ENCODE data around the gene RAB28.
"Not testable (repeated sequence)": the region's sequence is repeated elsewhere in the genome, so short reads cannot be mapped to it uniquely, and the experiment has no call there.

Gene RAB28

GRCh38 chr4:13455411-13455810, 28.7 kb downstream of the RAB28 start:
- intact Hi-C loops (cut with DNase I), result no loop called here
- DNase-seq, result peak in 2 of 10 donors; percentile 48 to 71

GRCh38 chr4:13454786-13455185, 29.4 kb downstream of the RAB28 start:
- no peak for DNase-seq

DNA sequence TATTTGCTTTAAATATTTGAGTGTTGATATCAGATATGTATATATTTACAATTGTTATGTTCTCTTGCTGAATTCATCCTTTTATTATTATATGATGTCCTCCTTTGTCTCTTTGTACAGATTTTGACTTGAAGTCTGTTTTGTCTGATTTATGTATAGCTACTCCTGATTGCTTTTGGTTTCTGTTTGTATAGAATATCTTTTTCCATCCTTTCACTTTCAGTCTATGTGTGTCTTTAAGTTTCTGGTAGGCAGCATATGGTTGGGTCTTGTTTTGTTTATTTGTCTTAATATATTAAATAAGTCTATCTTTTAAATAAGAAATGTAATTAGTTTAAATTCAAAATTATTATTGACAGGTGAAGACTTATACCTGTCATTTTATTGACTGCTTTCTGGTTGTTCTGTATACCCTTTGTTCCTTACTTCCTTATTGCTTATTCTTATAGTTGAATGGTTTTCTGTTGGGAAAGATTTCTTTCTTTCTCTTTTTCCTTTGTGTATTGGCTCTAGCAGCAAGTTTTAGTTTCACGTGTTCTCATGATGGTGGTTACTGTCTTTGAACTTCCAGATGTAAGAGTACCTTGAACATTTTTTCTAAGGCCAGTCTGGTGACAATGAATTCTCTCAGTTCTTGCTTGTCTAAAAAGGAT, 31.1 kb downstream of the RAB28 start:
- DNase-seq, result no peak
- intact Hi-C loops (cut with DNase I), result no loop called here

More at GRCh38 chr4:13454786-13455185, 29.4 kb downstream of the RAB28 start:
- intact Hi-C loops (cut with DNase I), result no loop called here

DNA sequence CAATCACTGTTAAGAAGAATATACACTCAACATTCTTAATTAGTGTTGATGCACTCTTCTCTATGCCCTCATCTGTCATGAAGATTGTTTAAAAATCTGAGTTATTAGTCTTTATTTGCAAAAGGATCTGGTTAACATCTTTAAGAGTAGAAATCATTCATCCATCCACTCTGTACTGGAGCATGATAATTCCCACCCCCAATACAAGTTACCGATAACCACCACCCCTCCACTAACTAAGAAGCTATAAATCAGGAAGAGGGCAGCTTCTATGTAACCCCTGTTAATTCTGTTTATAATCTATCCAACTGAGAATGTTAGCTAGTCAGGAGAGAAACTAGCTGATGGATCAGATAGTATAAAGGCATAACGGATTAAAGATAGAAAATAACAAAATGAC, 34.5 kb downstream of the RAB28 start:
- intact Hi-C loops (cut with DNase I), result no loop called here
- no peak for DNase-seq

DNA sequence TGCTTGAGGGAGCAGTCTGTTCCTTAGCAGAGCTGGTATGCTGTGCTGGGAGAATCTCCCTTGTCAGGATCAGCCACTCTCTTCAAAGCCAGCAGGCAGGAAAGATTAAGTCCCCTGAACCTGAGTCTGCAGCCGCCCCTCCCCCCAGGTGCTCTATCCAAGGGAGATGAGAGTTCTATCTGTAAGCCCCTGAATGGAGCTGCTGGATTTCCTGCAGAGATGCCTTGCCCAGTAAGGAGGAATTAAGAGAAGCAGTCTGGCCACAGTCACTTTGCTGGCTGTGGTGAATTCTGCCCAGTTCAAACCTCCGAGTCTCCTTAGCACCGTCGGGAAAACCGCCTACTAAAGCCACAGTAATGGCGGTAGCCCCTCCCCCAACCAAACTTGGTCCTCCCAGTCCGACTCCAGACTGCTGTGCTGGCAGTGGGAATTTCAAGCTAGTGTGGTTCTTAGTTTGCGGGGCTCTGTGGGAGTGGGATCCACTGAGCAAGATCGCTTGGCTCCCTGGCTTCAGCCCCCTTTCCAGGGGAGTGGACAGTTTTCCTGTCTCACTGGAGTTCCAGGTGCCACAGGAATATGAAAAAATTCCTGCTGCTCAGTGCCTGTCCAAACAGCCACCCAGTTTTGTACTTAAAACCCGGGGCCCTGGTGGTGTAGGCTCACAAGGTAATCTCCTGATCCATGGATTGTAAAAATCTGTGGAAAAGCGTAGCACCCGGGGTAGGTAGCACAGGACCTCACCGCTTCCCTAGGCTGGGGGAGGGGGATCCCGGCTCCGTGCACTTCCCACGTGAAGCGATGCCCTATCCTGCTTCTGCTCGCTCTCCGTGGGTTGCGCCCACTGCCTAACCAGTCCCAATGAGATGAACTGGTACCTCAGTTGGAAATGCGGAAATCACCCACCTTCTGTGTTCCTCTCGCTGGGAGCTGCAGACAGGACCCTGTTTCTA, 38.0 kb downstream of the RAB28 start:
- intact Hi-C loops (cut with DNase I), result no loop called here
- DNase-seq, result peak in 3 of 10 donors; percentile 53 to 73 (median 62)

DNA sequence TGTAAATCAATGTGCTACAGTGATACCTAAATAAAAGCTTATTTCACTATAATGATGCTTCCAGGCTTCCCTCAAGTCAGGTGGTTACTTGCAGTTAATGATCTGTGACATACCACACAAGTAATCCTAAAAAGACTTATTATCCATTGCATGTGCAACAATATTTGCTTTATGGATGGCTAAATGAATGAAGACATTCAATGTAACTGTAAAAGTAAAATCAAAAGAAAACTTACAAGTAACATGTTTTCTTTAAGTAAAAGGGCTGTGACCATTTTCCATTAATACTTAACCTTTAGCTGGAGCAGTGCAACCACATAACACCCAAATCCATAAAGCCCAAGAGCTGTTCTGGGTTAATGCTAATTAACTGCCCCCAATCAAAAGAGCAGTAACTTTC, 42.6 kb downstream of the RAB28 start:
- DNase-seq, result no peak
- intact Hi-C loops (cut with DNase I), result no loop called here

DNA sequence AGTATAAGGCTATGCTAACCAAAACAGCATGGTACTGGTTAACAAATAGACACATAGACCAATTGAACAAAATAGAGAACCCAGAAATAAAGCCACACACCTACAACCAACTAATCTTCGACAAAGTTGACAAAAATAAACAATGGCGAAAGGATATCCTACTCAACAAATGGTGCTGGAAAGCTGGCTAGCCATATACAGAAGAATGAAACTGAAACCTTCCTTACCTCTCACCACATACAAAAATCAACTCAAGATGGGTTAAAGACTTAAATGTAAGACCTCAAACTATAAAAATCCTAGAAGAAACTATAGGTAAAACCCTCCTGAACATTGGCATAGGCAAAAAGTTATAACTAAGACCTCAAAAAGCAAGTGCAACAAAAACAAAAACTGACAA, 47.2 kb downstream of the RAB28 start:
- no peak for DNase-seq
- intact Hi-C loops (cut with DNase I), result no loop called here

DNA sequence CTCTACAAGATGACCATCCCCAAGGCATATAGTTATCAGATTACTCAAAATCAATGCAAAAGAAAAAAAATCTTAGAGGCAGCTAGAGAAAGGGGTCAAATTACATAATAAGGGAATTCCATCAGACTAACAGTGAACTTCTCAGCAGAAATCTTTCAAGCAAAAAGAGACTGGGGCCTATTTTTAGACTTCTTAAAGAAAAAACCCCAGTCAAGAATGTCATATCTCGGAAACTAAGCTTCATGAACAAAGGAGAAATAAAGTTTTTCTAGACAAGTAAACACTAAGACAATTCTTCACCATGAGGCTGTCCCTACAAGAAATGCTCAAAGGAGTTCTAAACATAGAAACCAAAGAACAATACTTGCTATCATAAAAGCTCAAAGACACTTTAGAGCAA, 51.7 kb downstream of the RAB28 start:
- DNase-seq, result no peak
- intact Hi-C loops (cut with DNase I), result no loop called here

- intact Hi-C loops (cut with DNase I), result no loop called here
- peak in 1 of 10 donors; percentile 45 for DNase-seq
These were observed 53.1 kb downstream of the RAB28 start for GRCh38 chr4:13430834-13431568.

DNA sequence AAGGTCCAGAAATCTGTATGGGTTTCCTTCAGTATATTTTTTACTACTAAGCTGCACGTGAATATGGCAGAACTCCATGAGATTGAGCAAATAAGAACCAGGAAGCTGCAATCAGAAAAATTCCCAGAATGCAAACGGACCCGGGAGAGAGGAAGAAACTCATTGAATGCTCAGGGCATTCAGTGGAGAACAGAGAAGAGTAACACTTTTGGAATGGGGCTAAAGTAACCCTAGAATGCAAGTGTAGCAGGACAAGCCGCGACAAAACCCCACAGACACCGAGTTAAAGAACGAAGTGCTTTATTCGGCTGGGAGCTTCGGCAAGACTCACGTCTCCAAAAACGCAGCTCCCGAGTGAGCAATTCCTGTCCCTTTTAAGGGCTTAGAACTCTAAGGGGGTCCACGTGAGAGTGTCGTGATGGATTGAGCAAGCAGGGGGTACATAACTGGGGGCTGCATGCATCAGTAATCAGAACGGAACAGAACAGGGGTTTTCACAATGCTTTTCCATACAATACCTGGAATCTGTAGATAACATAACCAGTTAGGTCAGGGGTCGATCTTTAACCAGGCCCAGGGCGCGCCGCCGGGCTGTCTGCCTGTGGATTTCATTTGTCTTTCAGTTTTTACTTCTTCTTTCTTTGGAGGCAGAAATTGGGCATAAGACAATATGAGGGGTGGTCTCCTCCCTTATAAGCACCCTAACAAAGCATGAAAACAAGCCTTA, 56.4 kb downstream of the RAB28 start:
- intact Hi-C loops (cut with DNase I), result no loop called here
- DNase-seq, result peak in 1 of 10 donors; percentile 69

GRCh38 chr4:13415068-13415785, 68.9 kb downstream of the RAB28 start:
- DNase-seq, result peak in 1 of 10 donors; percentile 80
- intact Hi-C loops (cut with DNase I), result no loop called here

GRCh38 chr4:13413729-13414437, 70.3 kb downstream of the RAB28 start:
- intact Hi-C loops (cut with DNase I), result no loop called here

GRCh38 chr4:13411942-13412341, 72.2 kb downstream of the RAB28 start:
- DNase-seq, result no peak
- intact Hi-C loops (cut with DNase I), result no loop called here

More at GRCh38 chr4:13413729-13414437, 70.3 kb downstream of the RAB28 start:
- DNase-seq, result no peak

- intact Hi-C loops (cut with DNase I), result no loop called here
- no peak for DNase-seq
These were observed 74.8 kb downstream of the RAB28 start for GRCh38 chr4:13409324-13409723.

DNA sequence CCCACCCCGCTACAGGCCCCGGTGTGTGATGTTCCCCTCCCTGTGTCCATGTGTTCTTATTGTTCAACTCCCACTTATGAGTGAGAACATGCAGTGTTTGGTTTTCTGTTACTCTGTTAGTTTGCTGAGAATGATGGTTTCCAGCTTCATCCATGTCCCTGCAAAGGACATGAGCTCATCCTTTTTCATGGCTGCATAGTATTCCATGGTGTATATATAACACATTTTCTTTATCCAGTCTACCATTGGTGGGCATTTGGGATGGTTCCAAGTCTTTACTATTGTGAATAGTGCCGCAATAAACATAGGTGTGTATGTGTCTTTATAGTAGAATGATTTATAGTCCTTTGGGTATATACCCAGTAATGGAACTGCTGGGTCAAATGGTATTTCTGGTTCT, 78.0 kb downstream of the RAB28 start:
- DNase-seq; intact Hi-C loops (cut with DNase I): not testable (repeated sequence)

- peak in 1 of 10 donors; percentile 54 for DNase-seq
- intact Hi-C loops (cut with DNase I), result no loop called here
These were observed 80.3 kb downstream of the RAB28 start for GRCh38 chr4:13403833-13404232.

- no peak for DNase-seq
- intact Hi-C loops (cut with DNase I), result no loop called here
These were observed 80.8 kb downstream of the RAB28 start for GRCh38 chr4:13403326-13403725.

DNA sequence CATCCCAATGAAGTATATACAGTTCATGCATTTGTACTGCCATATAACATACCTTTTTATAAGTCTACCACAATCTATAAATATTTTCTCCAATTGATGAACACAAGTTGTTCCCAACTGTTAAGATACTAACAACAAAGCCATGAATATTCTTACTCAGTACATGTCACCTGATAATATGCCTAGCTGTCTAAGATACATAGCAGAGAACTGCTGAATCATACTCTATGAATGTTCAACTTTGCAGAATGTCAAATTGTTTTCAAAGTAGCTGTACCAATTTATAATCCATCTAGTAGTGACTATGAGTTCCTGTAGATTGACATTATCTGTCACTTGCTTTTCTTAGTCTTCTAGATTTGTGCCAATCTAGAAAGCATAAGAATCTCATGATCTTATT, 84.9 kb downstream of the RAB28 start:
- no peak for DNase-seq
- intact Hi-C loops (cut with DNase I), result no loop called here

GRCh38 chr4:13396161-13396560, 88.0 kb downstream of the RAB28 start:
- DNase-seq, result no peak
- intact Hi-C loops (cut with DNase I), result no loop called here

Measured in posterior cingulate gyrus (tissue), 11 donors.